HG03354 (cell line): ENCODE measurements around the gene HOXA11.

ENCODE experiments used
- ATAC-seq: cut with Tn5 transposase; IDR thresholded peaks from one replicate; pipeline ENCODE4 v1.9.1; 2021; ENCODE audit warnings: mild to moderate bottlenecking; ENCODE audit not compliant: unreplicated experiment, poor library complexity, severe bottlenecking

HOXA11 gene

GRCh38 chr7:27185013-27185853, at the start of gene HOXA11:
Gene HOXA11 (minus strand): TSS chr7:27185232. CDS start chr7:27185144, 88 bp downstream.
- ATAC-seq, result no peak

GRCh38 chr7:27229448-27229847, 44.4 kb upstream of the HOXA11 start:
- no peak for ATAC-seq

- ATAC-seq, result no peak
These were observed 40.2 kb upstream of the HOXA11 start for GRCh38 chr7:27224983-27225934.

GRCh38 chr7:27223941-27224575, 39.0 kb upstream of the HOXA11 start:
- no peak for ATAC-seq

DNA sequence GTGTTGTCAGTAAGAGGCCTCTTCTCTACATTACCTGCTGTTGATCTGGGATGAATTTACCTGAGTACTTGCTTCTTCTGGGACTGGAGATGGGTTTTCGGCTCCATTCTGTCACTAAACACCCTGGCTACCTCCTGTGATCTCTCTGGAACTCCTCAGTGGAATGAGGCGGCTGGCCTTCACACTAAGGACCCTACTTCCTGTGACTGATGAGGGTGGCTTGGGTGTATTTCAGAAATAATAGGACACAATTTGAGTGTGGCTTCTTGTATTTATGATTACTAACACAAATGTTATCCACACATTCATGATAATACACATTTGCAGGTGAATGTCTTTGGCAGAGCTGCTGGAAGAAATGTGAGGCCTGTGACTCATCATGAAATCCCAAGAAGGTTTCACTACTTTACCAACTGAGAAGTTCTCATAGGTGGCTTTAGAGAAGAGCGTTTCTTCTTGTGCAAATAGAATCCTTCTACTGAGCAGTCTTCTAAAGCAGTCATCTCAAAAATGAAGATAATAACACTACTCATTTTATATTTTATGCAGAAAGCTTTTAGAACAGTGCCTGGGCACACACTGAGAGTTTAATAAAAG, 36.3 kb upstream of the HOXA11 start:
- ATAC-seq, result no peak

DNA sequence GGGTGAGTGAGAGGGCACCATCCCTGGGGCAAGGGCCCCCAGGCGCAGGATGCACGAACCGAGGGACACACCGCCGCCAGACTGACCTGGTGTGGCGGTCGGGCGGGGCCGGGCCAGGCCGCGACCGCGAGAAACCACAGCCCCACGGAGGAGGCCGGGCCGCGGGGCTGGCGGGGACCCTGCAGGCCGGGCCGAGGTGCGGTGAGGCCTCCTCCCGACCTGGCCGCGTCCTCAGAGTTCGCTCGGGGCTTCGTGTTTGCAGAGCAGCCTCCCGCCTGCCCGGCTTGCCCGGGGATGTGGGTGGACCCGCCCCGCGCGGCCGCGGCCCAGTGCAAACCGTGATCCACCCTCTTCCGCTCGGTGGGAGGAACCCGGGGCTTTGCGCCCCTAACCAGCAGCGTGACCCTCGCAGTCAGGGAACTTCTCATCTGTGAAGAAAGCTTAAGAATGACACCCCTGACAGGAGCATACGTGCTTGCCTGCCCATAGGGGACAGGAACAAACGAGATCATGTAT, 35.5 kb upstream of the HOXA11 start:
- ATAC-seq, result no peak

DNA sequence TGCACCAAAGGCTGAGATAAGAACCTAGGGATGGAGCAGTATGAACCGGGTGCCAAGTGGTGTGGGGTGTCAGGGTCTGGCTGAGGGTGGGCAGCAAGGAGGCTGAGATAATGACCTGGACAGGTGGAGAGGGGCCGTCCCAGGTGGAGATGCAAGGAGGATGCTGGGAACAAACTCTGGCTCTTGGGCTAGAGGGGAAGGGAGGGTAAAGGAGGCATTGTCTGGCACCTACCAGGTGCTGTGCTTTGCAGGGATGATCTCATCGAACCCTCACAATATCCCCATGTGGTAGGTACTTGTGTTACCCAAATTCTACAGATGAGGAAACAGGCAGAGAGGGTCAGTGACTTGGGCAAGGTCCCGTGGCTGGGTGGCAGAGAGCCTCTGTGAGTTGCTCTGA, 34.8 kb upstream of the HOXA11 start:
- ATAC-seq, result no peak

DNA sequence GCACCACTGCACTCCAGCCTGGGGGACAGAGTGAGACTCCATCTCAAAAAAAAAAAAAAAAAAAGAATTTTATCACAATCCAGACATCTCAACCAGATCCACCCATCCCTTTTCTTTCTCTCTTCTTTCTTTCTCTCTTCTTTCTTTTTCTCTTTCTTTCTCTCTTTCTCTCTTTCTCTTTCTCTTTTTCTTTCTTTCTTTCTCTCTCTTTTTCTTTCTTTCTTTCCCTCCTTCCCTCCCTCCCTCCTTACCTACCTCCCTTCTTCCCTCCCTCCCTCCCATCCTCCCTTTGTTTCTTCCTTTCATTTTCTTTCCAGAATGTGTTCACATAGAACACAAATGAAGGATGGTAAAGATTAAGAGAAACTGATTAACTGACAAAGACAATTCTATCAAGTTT, 32.9 kb upstream of the HOXA11 start:
- ATAC-seq, result no peak

DNA sequence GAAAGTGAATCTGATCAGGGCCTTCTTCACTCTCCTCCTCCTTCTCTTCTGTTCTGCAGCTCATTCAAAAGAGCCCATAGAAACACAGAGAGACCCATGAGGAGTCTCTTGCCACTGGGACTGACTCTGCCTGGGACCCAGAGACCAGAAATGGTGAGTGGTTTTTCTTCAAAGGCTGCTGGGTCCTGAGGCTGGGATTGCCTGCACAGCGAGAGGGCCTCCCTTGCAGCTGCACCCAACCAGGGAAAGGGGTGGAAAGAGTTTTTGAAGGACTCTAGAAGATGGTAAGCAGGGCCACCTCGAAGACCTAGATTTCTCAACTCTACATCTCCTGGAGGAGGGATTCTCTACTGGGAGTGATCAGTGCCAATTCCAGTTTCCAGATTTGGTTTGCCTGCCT, 30.3 kb upstream of the HOXA11 start:
- ATAC-seq, result no peak

DNA sequence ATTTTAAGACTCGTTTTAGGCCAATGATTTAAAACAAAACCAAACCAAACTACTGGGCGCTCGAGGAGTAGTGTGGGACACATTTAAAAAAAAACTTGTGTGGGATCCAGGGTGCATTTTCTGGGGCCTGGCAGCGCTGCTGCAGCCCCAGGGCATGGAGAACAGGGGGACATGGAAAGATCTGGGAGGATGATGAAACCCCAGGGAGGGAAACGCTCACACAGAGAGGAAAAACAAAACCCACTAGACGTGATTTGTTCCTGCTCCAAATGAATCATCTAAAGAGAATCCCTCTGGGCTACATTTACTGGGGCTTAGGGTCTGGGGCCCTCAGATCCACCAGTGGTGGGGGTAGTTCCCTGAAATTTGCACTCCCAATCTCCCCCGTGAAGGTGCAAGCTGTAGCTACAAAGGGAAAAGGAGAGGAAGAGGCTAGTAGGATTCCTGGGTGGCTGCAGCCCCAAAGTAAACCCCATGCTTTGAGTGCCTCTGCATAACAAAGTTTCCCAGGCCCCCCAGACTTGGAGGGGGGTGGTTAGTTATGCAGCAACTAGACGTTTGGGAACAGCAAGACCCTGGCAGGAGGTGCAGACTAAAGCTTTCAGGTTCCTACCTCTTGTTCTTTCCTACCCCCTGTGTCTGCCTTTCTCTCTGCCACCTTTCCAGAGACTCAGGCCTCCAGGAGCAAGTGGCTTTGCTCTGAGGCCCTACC, 29.4 kb upstream of the HOXA11 start:
- no peak for ATAC-seq

- no peak for ATAC-seq
These were observed 28.6 kb upstream of the HOXA11 start for GRCh38 chr7:27213433-27214238.

DNA sequence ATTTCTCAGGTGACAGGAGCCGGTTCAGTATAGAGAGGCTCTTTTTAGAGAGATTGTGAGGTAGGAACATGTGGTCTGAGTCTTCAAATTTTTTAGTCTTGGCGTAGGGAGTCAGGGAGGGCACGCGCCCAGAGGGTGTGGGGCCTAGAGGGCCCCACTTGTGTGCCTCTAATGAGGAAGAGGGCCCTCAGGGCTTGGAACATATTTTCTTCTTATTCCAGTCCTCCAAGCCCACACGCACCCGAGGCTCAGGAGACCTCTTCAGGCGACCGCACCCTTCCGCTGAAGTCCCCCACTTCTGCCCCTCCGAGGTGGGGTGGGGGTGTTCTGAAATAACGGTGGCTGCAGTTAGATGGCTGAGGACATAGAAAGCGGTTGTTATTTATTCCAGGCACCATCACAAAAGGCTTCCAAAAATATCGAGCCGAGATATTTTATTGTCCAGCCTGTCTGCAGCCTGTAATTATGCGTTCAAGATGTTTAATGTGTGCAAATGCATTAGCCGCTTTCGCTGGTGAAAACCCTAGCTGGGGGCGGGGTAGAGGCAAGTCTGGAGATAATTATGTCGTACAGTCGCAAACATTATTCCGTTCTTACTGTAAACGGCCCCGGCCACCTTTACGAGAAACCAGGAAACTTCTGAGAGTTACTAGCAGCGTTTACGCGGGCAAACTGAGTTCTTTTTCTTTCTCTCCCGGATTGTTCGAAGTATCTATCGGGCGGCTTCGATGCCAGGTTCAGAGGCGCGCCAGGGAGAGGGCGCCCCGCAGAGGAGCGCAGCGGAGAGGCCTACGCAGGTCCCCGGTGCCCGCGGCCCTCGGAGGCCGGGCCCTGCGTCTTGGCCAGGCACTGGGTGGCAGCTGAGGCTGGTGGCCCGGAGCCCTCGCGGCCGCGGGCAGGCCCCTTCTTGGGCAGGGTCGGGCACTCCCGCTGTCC, 27.7 kb upstream of the HOXA11 start:
- ATAC-seq, result no peak

- ATAC-seq, result no peak
These were observed 26.8 kb upstream of the HOXA11 start for GRCh38 chr7:27211764-27212204.

- no peak for ATAC-seq
These were observed 26.0 kb upstream of the HOXA11 start for GRCh38 chr7:27211084-27211446.

- no peak for ATAC-seq
These were observed 25.5 kb upstream of the HOXA11 start for GRCh38 chr7:27210441-27211083.

GRCh38 chr7:27209933-27210440, 25.0 kb upstream of the HOXA11 start:
- ATAC-seq, result no peak

GRCh38 chr7:27208998-27209397, 24.0 kb upstream of the HOXA11 start:
- no peak for ATAC-seq
